ENCODE measurements around the gene NOL4. TPM values are rescaled to one million over a fixed set of nuclear protein-coding genes. Genes with fewer than 3 reads are reported as not detected.

NOL4 gene, protein sequence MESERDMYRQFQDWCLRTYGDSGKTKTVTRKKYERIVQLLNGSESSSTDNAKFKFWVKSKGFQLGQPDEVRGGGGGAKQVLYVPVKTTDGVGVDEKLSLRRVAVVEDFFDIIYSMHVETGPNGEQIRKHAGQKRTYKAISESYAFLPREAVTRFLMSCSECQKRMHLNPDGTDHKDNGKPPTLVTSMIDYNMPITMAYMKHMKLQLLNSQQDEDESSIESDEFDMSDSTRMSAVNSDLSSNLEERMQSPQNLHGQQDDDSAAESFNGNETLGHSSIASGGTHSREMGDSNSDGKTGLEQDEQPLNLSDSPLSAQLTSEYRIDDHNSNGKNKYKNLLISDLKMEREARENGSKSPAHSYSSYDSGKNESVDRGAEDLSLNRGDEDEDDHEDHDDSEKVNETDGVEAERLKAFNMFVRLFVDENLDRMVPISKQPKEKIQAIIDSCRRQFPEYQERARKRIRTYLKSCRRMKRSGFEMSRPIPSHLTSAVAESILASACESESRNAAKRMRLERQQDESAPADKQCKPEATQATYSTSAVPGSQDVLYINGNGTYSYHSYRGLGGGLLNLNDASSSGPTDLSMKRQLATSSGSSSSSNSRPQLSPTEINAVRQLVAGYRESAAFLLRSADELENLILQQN
- total RNA-seq: not detected in 2 replicates

DNA sequence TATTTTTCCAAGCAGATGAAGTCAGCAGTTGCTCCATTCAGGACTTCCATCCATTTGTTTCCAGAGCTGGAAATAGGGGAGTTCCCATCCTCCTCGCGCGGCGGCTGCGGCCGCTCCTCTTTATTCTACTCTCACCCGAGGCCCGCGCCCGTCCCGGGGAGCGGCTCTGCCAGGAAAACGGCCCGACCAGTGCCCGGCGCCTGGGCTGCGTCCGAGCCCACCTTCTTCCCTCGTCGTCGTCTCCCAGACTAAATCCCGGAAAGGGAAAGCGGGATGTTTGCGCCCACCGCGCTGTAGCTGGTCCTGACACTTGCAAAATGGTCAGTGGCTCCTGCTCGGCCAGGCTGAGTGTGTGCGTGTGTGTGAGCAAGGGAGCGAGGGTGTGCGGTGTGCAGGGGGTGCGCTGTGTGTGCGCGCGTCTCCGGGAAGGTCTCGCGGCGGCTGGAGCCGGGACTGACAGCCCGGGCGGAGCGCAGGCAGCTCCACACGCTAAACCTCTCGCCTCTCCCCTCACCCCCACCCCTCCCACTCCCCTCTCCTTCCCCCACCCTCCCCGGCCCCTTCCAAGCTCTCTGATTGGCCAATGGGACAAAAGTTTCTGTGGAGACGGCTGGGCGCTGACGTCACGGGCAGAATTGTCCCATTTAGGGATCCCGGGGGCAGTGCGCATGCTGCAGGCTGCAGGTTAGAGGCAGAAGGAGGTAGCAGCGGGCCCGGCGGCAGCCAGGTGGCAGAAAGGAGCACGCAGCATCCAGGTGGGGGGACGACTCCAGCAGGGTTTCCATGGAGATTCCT, at the start of gene NOL4:
TSS of gene NOL4 (minus strand) at position 491 of the 795 bp plus-strand sequence. CDS start 1,660 bp downstream, outside the sequence.

Data from articular chondrocyte of knee joint (primary cell).